Gastrocnemius medialis (tissue), 4 donors: Measurements from ENCODE around the gene SIN3B.

ENCODE experiments used
- CTCF ChIP-seq, 5 experiments: fragments of 450-650 bp in 3 of 5; fragments of 200-600 bp in 2 of 5; sonication (generic) in 2 of 5; IDR thresholded peaks in 4 of 5; conservative IDR thresholded peaks in 1 of 5; 1 replicate in 4 of 5; 2 replicates in 1 of 5; pipeline ENCODE4 v1.5.1; 2016 to 2019; ENCODE audit warnings: antibody characterized with exemption in 5 of 5, mild to moderate bottlenecking in 3 of 5, moderate library complexity in 3 of 5
- POLR2A ChIP-seq, 2 donors: fragments of 450-650 bp; IDR thresholded peaks; one replicate each; pipeline ENCODE4 v1.6.1; 2017; ENCODE audit warnings: antibody characterized with exemption in 2 of 2, mild to moderate bottlenecking in 2 of 2, moderate library complexity in 2 of 2

- TF ChIP-seq CTCF (IDR thresholded peaks at IDR 0.05 in 4 of 5, conservative IDR thresholded peaks at IDR 0.05 in 1 of 5) (no peak), POLR2A (IDR thresholded peaks at IDR 0.05) (no peak)
Measured at GRCh38 chr19:16820056-16820455, 9.1 kb upstream of the SIN3B start.
